SK-N-SH (cell line): ENCODE measurements around the gene EP300.

Experiments used
- CHD2 ChIP-seq: fragments of 150-350 bp; IDR thresholded peaks from 2 replicates; pipeline ENCODE4 v1.6.1; 2018; ENCODE audit warnings: low read length; ENCODE audit not compliant: partially characterized antibody
- CTCF ChIP-seq: fragments of 200-600 bp; sonication (generic); IDR thresholded peaks from 2 replicates; pipeline ENCODE4 v1.6.1; 2017; ENCODE audit warnings: antibody characterized with exemption, mild to moderate bottlenecking, moderate library complexity
- ELF1 ChIP-seq: IDR thresholded peaks from 2 replicates; pipeline ENCODE4 v1.4.0; 2012
- FOXJ3 ChIP-seq: sonication (generic); formaldehyde crosslinking; IDR thresholded peaks from 2 replicates; pipeline ENCODE4 v1.5.1; 2020; ENCODE audit warnings: mild to moderate bottlenecking, missing genetic modification reagents
- GATA2 ChIP-seq: sonication (generic); formaldehyde crosslinking; IDR thresholded peaks from 2 replicates; pipeline ENCODE4 v1.5.0; 2020; ENCODE audit warnings: mild to moderate bottlenecking, missing genetic modification reagents
- RAD21 ChIP-seq: IDR thresholded peaks from 2 replicates; pipeline ENCODE4 v1.6.1; 2012; ENCODE audit warnings: mild to moderate bottlenecking, low read length
- RCOR1 ChIP-seq: fragments of 150-350 bp; IDR thresholded peaks from 2 replicates; pipeline ENCODE4 v1.6.1; 2017; ENCODE audit warnings: antibody characterized with exemption, low read length
- RFX5 ChIP-seq: IDR thresholded peaks from 2 replicates; pipeline ENCODE4 v1.6.1; 2012; ENCODE audit warnings: mild to moderate bottlenecking, improper control_type of control experiment, low read length
- ZBTB33 ChIP-seq: IDR thresholded peaks from 2 replicates; pipeline ENCODE4 v1.4.0; 2012; ENCODE audit warnings: low read depth, borderline replicate concordance

- TF ChIP-seq CTCF (no peak), RFX5 (no peak), ZBTB33 (no peak), RCOR1 (no peak), FOXJ3 (CRISPR knock-in tag) (no peak), CHD2 (no peak), GATA2 (no peak), RAD21 (no peak), ELF1 (no peak)
These were observed 40.2 kb downstream of the EP300 start for GRCh38 chr22:41132550-41132949.
